ENCODE results near the gene SYPL2.

Gene SYPL2

DNA sequence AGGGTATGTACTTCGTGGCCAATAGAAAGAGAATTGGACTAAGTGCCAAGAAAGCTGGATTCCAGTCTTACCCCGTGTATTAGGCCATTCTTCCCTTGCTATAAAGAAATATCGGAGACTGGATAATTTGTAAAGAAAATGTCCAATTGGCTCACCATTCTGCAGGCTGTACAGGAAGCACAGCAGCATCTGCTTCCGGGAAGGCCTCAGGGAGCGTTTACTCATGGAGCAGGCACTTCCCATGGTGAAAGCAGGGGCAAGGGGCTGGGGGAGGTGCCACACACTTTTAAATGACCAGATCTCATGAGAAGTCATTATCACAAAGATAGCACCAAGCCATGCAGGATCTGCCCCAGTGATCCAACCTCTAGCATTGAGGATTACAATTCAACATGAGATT, 51.0 kb downstream of the SYPL2 start:
- no peaks in the 10 kb centered on the region for H3K9me3 ChIP-seq (ENCODE audit: control insufficient read depth, insufficient read depth, low read length)
- no peaks in the 10 kb centered on the region for H3F3A ChIP-seq (ENCODE audit: control insufficient read depth, insufficient read depth)
- H3K4me1 ChIP-seq (ENCODE audit: control insufficient read depth, low read length), result no peaks in the 10 kb centered on the region
- no peaks in the 10 kb centered on the region for H3K36me3 ChIP-seq (ENCODE audit: control insufficient read depth, low read length)
- no peaks in the 10 kb centered on the region for H4K20me1 ChIP-seq (ENCODE audit: control insufficient read depth, insufficient read depth, low read depth, low read length)
- no peak overlapping the region for H3K4me3 ChIP-seq (ENCODE audit: low read length)
- no peaks in the 10 kb centered on the region for H3K79me2 ChIP-seq (ENCODE audit: control insufficient read depth, low read length)
- no peaks in the 10 kb centered on the region for H3K9me2 ChIP-seq (replicated peaks; ENCODE audit: control insufficient read depth, low read length)
- no peak overlapping the region for H3K27ac ChIP-seq (ENCODE audit: low read depth, low read length)
- H3K4me2 ChIP-seq (ENCODE audit: low read length), result no peak overlapping the region
- H3K27me3 ChIP-seq (ENCODE audit: control insufficient read depth, low read length), result peaks cover 11% of the 10 kb centered on the region
- no peak for TF ChIP-seq EZH2phosphoT487 (IDR thresholded peaks at IDR 0.05; ENCODE audit: borderline replicate concordance, low read length)
- TF ChIP-seq, protein P1, sequence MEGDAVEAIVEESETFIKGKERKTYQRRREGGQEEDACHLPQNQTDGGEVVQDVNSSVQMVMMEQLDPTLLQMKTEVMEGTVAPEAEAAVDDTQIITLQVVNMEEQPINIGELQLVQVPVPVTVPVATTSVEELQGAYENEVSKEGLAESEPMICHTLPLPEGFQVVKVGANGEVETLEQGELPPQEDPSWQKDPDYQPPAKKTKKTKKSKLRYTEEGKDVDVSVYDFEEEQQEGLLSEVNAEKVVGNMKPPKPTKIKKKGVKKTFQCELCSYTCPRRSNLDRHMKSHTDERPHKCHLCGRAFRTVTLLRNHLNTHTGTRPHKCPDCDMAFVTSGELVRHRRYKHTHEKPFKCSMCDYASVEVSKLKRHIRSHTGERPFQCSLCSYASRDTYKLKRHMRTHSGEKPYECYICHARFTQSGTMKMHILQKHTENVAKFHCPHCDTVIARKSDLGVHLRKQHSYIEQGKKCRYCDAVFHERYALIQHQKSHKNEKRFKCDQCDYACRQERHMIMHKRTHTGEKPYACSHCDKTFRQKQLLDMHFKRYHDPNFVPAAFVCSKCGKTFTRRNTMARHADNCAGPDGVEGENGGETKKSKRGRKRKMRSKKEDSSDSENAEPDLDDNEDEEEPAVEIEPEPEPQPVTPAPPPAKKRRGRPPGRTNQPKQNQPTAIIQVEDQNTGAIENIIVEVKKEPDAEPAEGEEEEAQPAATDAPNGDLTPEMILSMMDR (IDR thresholded peaks at IDR 0.05; ENCODE audit: low read depth, low read length, poor library complexity, severe bottlenecking), result no peak

DNA sequence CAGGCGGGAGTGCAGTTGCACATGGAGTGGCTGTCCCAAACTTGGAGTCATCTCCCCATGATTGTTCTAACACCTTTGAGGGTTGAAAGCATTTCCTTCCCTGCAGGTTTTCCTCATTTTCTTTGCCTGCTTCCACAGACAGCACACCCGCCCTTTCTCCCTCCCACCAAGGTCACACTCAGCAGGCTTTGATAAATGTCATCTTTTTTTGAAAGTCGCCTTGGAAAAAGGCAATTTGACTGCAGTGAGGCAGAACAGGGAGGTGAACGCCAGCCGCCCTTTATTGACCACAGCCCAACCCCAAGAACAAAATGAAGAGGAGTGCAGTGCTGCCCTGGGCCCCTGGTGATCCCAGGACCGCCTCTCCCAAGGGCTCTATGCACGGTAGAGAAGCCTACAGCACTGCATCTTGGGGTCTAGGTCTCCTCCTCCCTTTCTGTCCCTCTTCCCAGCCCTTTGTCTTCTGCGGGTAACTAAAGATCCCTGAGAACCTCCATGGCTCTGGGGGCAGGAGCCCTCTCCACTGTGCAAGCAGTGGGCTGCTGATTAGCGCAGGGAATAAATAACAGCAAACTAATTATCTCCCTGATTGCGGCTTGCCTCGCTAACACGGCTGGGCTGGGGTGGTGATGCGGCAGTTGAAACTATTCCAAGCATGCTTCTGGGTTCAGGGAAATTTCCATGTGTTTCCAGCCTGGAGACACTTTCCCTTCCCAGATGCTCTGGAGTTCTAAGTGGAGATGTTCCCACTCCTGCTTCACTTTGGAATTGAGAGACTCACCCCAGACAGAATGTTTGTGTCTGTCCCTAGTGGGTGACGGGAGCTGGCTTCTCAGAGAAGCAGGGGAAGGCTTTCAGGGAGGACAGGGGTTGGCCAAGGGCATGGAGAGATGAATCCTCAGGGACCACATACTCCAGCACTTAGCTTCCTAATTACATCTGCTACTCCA, 54.9 kb downstream of the SYPL2 start:
- no peaks in the 10 kb centered on the region for H3K9me2 ChIP-seq (replicated peaks; ENCODE audit: control insufficient read depth, low read length)
- no peaks in the 10 kb centered on the region for H3F3A ChIP-seq (ENCODE audit: control insufficient read depth, insufficient read depth)
- H4K20me1 ChIP-seq (ENCODE audit: control insufficient read depth, insufficient read depth, low read depth, low read length), result no peaks in the 10 kb centered on the region
- H3K4me1 ChIP-seq (ENCODE audit: control insufficient read depth, low read length), result no peaks in the 10 kb centered on the region
- H3K27ac ChIP-seq (ENCODE audit: low read depth, low read length), result no peak overlapping the region
- TF ChIP-seq, protein P1 (IDR thresholded peaks at IDR 0.05; ENCODE audit: low read depth, low read length, poor library complexity, severe bottlenecking), result no peak
- no peak for TF ChIP-seq EZH2phosphoT487 (IDR thresholded peaks at IDR 0.05; ENCODE audit: borderline replicate concordance, low read length)
- H3K9me3 ChIP-seq (ENCODE audit: control insufficient read depth, insufficient read depth, low read length), result no peaks in the 10 kb centered on the region
- no peak overlapping the region for H3K4me3 ChIP-seq (ENCODE audit: low read length)
- H3K36me3 ChIP-seq (ENCODE audit: control insufficient read depth, low read length), result no peaks in the 10 kb centered on the region
- H3K79me2 ChIP-seq (ENCODE audit: control insufficient read depth, low read length), result no peaks in the 10 kb centered on the region
- no peak overlapping the region for H3K4me2 ChIP-seq (ENCODE audit: low read length)
- peaks cover 21% of the 10 kb centered on the region for H3K27me3 ChIP-seq (ENCODE audit: control insufficient read depth, low read length)

DNA sequence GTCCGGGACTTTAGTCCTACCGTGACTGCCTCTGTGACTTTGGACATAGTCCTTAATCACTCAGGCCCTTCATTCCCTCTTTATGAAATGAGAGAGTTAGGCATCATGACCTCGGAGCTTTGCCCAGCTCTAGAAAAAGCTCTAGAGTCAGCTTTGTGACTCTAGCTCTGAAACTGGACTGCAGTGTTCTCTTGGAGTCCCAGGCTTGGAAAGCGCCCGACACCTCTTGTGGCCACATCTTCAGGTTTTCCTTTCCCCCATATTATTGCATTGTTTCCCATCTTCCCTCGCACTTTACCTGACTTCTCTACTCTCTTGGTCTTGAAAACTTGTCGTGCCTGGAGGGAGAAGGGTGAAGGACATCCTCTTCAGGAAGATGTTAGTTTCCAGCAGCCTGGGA, 55.7 kb downstream of the SYPL2 start:
- Histone ChIP-seq H3K4me3 (ENCODE audit: low read length) (no peak overlapping the region), H3F3A (ENCODE audit: control insufficient read depth, insufficient read depth) (no peaks in the 10 kb centered on the region), H4K20me1 (ENCODE audit: control insufficient read depth, insufficient read depth, low read depth, low read length) (no peaks in the 10 kb centered on the region), H3K36me3 (ENCODE audit: control insufficient read depth, low read length) (no peaks in the 10 kb centered on the region), H3K4me2 (ENCODE audit: low read length) (no peak overlapping the region), H3K27ac (ENCODE audit: low read depth, low read length) (no peak overlapping the region), H3K27me3 (ENCODE audit: control insufficient read depth, low read length) (peaks cover 22% of the 10 kb centered on the region), H3K9me3 (ENCODE audit: control insufficient read depth, insufficient read depth, low read length) (no peaks in the 10 kb centered on the region), H3K9me2 (replicated peaks; ENCODE audit: control insufficient read depth, low read length) (no peaks in the 10 kb centered on the region), H3K79me2 (ENCODE audit: control insufficient read depth, low read length) (no peaks in the 10 kb centered on the region), H3K4me1 (ENCODE audit: control insufficient read depth, low read length) (no peaks in the 10 kb centered on the region)
- TF ChIP-seq, protein P1 (IDR thresholded peaks at IDR 0.05; ENCODE audit: low read depth, low read length, poor library complexity, severe bottlenecking), result no peak
- TF ChIP-seq EZH2phosphoT487 (IDR thresholded peaks at IDR 0.05; ENCODE audit: borderline replicate concordance, low read length), result no peak
